ENCODE measurements around the gene FRMD4A. TPM values are rescaled to one million over a fixed set of nuclear protein-coding genes. Genes with fewer than 3 reads are reported as not detected.

Gene FRMD4A
- total RNA-seq, 1 experiment from 2014 or later = 7.1 TPM

DNA sequence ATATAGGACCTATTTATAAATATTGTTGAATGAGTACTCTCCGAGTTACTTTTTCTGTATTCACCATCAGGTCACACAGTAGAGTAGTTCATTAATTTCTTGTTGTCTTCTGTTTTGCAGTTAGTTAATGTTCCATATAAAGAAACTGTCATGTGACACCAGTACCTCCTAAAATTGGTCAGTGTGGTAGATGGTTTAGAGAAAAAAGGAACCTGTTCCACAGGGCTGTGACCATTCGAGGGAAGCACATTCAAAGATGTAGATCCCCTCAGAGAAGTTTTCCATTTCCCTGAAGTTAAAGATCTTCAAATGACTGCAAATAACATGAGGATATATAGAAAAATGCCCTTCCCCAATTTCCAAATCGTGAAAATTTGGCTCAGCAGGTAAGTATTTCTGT, 698.3 kb downstream of the FRMD4A start:
- CTCF ChIA-PET = no interaction called here

DNA sequence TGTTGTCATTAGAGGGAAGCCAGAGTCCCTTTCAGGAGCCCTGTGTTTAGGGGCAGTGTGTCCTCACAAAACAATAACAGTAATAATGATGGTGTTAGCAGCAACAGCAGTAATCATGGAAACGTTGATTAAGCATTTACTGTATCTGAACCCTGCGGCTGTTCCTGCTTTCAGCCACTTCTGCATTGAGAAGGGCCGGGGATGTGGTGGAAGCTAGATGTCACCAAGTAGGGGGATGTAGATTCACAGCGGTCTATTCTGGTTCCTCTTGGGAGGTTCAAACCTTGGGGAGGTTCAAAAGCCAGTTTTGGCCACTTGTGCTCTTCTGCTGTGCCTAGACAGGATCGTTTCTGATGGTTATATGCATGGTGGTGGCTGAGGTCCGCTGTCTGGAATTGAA, 699.1 kb downstream of the FRMD4A start:
- ChIA-PET POLR2A (ENCODE audit: unreplicated experiment) (no interaction called here), CTCF (no interaction called here)
- Histone ChIP-seq H3K9ac (ENCODE audit: low read length) (no peak overlapping the region), H3K27ac (ENCODE audit: low read length) (no peak overlapping the region), H3K9me2 (replicated peaks; ENCODE audit: low read length) (no peaks in the 10 kb centered on the region), H3K4me1 (ENCODE audit: insufficient read depth, low read length) (no peaks in the 10 kb centered on the region; the same call in 1 of the 2 replicates), H3K36me3 (ENCODE audit: low read depth, low read length) (no peaks in the 10 kb centered on the region), H3K9me3 (ENCODE audit: low read length) (no peaks in the 10 kb centered on the region), H3K4me3 (ENCODE audit: low read length) (no peak overlapping the region), H3K4me2 (ENCODE audit: low read length) (no peak overlapping the region), H3K79me2 (ENCODE audit: low read length) (no peaks in the 10 kb centered on the region), H2AFZ (ENCODE audit: low read length) (no peak overlapping the region), H3K27me3 (ENCODE audit: low read length) (no peaks in the 10 kb centered on the region), H3F3A (ENCODE audit: low read length, unreplicated experiment) (no peaks in the 10 kb centered on the region), H4K20me1 (ENCODE audit: low read length) (no peaks in the 10 kb centered on the region)
- ATAC-seq (no peak), DNase-seq (no peak)
- intact Hi-C loops (cut with micrococcal nuclease) = no loop called here
- TF ChIP-seq EZH2 (IDR thresholded peaks at IDR 0.05; ENCODE audit: low read length, unreplicated experiment) (no peak), EZH2phosphoT487 (IDR thresholded peaks at IDR 0.05; ENCODE audit: borderline replicate concordance, low read length) (no peak)
- TF ChIP-seq, protein P1, sequence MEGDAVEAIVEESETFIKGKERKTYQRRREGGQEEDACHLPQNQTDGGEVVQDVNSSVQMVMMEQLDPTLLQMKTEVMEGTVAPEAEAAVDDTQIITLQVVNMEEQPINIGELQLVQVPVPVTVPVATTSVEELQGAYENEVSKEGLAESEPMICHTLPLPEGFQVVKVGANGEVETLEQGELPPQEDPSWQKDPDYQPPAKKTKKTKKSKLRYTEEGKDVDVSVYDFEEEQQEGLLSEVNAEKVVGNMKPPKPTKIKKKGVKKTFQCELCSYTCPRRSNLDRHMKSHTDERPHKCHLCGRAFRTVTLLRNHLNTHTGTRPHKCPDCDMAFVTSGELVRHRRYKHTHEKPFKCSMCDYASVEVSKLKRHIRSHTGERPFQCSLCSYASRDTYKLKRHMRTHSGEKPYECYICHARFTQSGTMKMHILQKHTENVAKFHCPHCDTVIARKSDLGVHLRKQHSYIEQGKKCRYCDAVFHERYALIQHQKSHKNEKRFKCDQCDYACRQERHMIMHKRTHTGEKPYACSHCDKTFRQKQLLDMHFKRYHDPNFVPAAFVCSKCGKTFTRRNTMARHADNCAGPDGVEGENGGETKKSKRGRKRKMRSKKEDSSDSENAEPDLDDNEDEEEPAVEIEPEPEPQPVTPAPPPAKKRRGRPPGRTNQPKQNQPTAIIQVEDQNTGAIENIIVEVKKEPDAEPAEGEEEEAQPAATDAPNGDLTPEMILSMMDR (conservative IDR thresholded peaks at IDR 0.05; ENCODE audit: low read depth, low read length) = no peak
- no TSS peak for BruUV-seq (replicated peaks)

More for the DNA sequence above, 698.3 kb downstream of the FRMD4A start:
- Histone ChIP-seq H3K9ac (ENCODE audit: low read length) (no peak overlapping the region), H2AFZ (ENCODE audit: low read length) (no peak overlapping the region), H3K4me2 (ENCODE audit: low read length) (no peak overlapping the region), H3K27ac (ENCODE audit: low read length) (no peak overlapping the region), H3K9me3 (ENCODE audit: low read length) (no peaks in the 10 kb centered on the region), H3K4me3 (ENCODE audit: low read length) (no peak overlapping the region), H3K36me3 (ENCODE audit: low read depth, low read length) (no peaks in the 10 kb centered on the region), H4K20me1 (ENCODE audit: low read length) (no peaks in the 10 kb centered on the region), H3K9me2 (replicated peaks; ENCODE audit: low read length) (no peaks in the 10 kb centered on the region), H3K27me3 (ENCODE audit: low read length) (no peaks in the 10 kb centered on the region), H3K79me2 (ENCODE audit: low read length) (no peaks in the 10 kb centered on the region), H3F3A (ENCODE audit: low read length, unreplicated experiment) (no peaks in the 10 kb centered on the region), H3K4me1 (ENCODE audit: insufficient read depth, low read length) (peaks cover 8% of the 10 kb centered on the region)
- TF ChIP-seq, protein P1 (conservative IDR thresholded peaks at IDR 0.05; ENCODE audit: low read depth, low read length) = no peak
- TF ChIP-seq EZH2phosphoT487 (IDR thresholded peaks at IDR 0.05; ENCODE audit: borderline replicate concordance, low read length) (no peak), EZH2 (IDR thresholded peaks at IDR 0.05; ENCODE audit: low read length, unreplicated experiment) (no peak)
- POLR2A ChIA-PET (ENCODE audit: unreplicated experiment) = no interaction called here
- no peak for DNase-seq
- intact Hi-C loops (cut with micrococcal nuclease) = no loop called here
- no TSS peak for BruUV-seq (replicated peaks)
- ATAC-seq = no peak

DNA sequence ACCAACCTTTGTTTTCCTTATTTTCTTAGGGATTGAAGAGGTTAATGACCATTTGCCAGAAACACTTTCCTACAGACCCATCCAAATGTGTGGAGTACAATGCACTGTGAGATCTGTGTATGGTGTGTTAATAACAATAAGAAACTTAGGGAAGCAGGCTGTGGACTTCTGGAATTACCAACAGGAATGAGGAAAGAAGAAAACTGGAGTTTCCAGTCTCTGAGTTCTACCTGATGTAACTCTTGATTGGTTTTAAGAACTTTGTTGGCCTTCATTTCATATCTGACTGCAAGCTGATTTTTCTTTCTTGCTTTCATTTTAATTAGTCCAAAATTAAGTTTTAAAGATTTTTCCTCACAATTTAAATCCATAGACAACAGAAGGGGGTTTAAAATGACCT, 700.5 kb downstream of the FRMD4A start:
- Histone ChIP-seq H3F3A (ENCODE audit: low read length, unreplicated experiment) (no peaks in the 10 kb centered on the region), H3K4me1 (ENCODE audit: insufficient read depth, low read length) (no peaks in the 10 kb centered on the region), H3K9me3 (ENCODE audit: low read length) (no peaks in the 10 kb centered on the region), H3K36me3 (ENCODE audit: low read depth, low read length) (no peaks in the 10 kb centered on the region), H3K27me3 (ENCODE audit: low read length) (no peaks in the 10 kb centered on the region), H4K20me1 (ENCODE audit: low read length) (no peaks in the 10 kb centered on the region), H3K79me2 (ENCODE audit: low read length) (no peaks in the 10 kb centered on the region), H3K27ac (ENCODE audit: low read length) (no peak overlapping the region), H3K9ac (ENCODE audit: low read length) (no peak overlapping the region), H3K4me2 (ENCODE audit: low read length) (no peak overlapping the region), H3K9me2 (replicated peaks; ENCODE audit: low read length) (no peaks in the 10 kb centered on the region), H3K4me3 (ENCODE audit: low read length) (no peak overlapping the region), H2AFZ (ENCODE audit: low read length) (no peak overlapping the region)
- CTCF ChIA-PET = no interaction called here
- POLR2A ChIA-PET (ENCODE audit: unreplicated experiment) = no interaction called here
- TF ChIP-seq EZH2 (IDR thresholded peaks at IDR 0.05; ENCODE audit: low read length, unreplicated experiment) (no peak), EZH2phosphoT487 (IDR thresholded peaks at IDR 0.05; ENCODE audit: borderline replicate concordance, low read length) (no peak)
- TF ChIP-seq, protein P1 (conservative IDR thresholded peaks at IDR 0.05; ENCODE audit: low read depth, low read length) = no peak
- BruUV-seq (replicated peaks) = no TSS peak
- ATAC-seq (no peak), DNase-seq (no peak)
- intact Hi-C loops (cut with micrococcal nuclease) = no loop called here
